IPS DF 6.9 (cell line): Measurements from ENCODE around the gene MYB.

Source experiments
- DNase-seq: peaks from one replicate; pipeline ENCODE4 v3.0.0-alpha.2; 2013; ENCODE audit warnings: low read depth, low spot score
- H3K27ac ChIP-seq: one replicate; pipeline ENCODE4 v1.5.1; 2013; ENCODE audit warnings: low read length, control low read depth
- H3K27me3 ChIP-seq: 2 replicates; pipeline ENCODE4 v1.6.1; 2013; ENCODE audit warnings: mild to moderate bottlenecking, low read length; ENCODE audit not compliant: control insufficient read depth, insufficient read depth
- H3K36me3 ChIP-seq: 2 replicates; pipeline ENCODE4 v1.6.1; 2013; ENCODE audit warnings: low read length; ENCODE audit not compliant: control insufficient read depth, insufficient read depth
- H3K4me1 ChIP-seq: 2 replicates; pipeline ENCODE4 v1.6.1; 2013; ENCODE audit warnings: low read length; ENCODE audit not compliant: control insufficient read depth, insufficient read depth
- H3K4me3 ChIP-seq: 2 replicates; pipeline ENCODE4 v1.5.1; 2013; ENCODE audit warnings: mild to moderate bottlenecking, low read length
- H3K9me3 ChIP-seq: 2 replicates; pipeline ENCODE4 v1.6.1; 2013; ENCODE audit warnings: low read length, inconsistent platforms; ENCODE audit not compliant: control insufficient read depth, insufficient read depth
- WGBS: extraction: QIAGEN DNeasy Blood & Tissue Kit; methylation state at CpG from one replicate; pipeline ENCODE4 v1.1.7; 2013; ENCODE audit warnings: mixed read lengths, missing lambda C conversion rate; ENCODE audit not compliant: insufficient read length, insufficient coverage; 5-methylcytosine and 5-hydroxymethylcytosine counted together

MYB gene

DNA sequence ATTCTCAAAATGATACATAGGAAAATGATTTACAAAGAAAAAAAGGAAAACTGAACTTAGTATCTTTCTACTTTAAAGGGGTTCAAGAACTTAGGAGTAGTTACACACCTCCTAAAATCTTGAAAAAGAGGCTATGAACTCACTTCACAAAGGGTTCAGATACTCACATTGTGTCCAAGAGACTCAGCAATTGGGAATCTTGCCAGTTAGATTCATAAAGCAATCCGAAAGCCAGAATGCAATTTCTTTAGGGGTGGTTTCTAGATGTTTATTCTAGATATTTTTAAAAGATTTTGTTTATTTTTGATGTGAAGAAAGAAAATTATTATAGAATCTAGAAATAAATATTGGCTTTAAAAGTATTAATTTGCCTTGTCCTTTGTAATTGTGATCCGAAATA lies 1.7 kb upstream of the MYB start:
- no peaks in the 10 kb centered on the region for H3K36me3 ChIP-seq
- H3K9me3 ChIP-seq = no peaks in the 10 kb centered on the region
- no peak overlapping the region for H3K27ac ChIP-seq
- no peak overlapping the region for H3K4me3 ChIP-seq
- DNase-seq = no peak
- H3K4me1 ChIP-seq = no peaks in the 10 kb centered on the region
- peaks cover 8% of the 10 kb centered on the region; the same call in 1 of the 2 replicates for H3K27me3 ChIP-seq
- WGBS = no CpG with 5 or more reads among the region's 2 CpGs

DNA sequence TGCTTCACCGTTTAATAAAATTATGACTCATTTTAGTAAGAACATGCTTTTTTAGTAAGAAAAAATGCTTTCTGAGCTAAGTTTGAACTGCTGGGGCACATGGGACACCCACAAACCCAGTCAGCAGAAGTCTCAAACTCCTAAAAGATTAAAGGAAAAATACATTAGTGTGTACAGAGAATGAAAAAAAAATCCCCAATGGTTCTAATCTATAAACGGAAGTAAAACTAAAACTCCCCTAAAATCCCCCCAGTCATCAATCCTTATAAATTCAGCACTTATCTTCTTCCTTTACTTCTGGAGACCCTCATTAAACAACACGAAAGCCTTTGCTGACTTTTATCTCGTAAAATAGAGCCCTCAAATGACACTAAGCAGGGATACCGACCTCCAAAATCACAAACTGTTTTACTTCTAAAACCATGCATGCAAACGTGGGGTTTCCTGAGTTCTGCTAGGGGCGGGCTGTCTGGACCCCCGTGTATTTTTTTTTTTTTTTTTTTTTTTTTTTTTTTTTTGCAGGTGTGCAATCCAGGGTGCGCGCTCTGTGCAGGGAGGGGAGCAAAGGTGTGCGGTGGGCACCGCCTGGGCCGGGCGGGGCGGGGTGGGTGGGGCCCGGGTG lies 1.1 kb upstream of the MYB start:
- Histone ChIP-seq H3K4me1 (no peaks in the 10 kb centered on the region), H3K9me3 (no peaks in the 10 kb centered on the region), H3K27me3 (peaks cover 8% of the 10 kb centered on the region; the same call in 1 of the 2 replicates), H3K36me3 (no peaks in the 10 kb centered on the region), H3K27ac (no peak overlapping the region), H3K4me3 (peak overlapping the region; percentile 75; the same call in 1 of the 2 replicates)
- no CpG with 5 or more reads among the region's 16 CpGs for WGBS
- DNase-seq = no peak

DNA sequence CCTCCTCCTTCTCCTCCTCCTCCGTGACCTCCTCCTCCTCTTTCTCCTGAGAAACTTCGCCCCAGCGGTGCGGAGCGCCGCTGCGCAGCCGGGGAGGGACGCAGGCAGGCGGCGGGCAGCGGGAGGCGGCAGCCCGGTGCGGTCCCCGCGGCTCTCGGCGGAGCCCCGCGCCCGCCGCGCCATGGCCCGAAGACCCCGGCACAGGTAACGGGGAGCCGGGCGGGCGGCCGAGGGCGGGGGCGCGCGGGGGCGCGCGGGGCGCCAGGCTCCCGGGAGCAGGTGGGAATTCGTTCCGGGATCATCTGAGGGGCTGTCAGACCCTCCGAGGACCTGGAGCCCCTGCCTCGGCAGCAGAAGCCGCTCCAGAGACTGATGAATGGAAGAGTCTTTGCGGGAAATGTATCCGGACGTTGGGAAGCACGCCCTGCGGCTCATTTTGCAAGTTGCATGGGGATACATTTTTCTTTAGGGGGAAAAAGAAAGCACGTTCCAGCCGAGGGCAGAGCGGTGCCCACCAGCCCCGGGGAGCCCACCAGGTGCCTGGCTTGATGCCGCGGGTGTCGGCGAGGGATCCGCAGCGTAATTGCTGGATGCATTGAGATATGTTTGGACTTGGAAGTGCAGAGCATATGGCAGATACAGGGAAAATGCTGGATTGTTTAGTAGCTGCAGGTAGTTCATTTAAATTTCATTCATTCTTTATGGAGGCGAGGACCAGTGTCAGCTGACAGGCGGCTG lies 394 bp downstream of the MYB start:
- WGBS = no CpG with 5 or more reads among the region's 62 CpGs
- no peak for DNase-seq
- H3K9me3 ChIP-seq = no peaks in the 10 kb centered on the region
- no peaks in the 10 kb centered on the region for H3K36me3 ChIP-seq
- peaks cover 8% of the 10 kb centered on the region; the same call in 1 of the 2 replicates for H3K27me3 ChIP-seq
- no peak overlapping the region for H3K27ac ChIP-seq
- peak overlapping the region; percentile 75 for H3K4me3 ChIP-seq
- no peaks in the 10 kb centered on the region for H3K4me1 ChIP-seq

DNA sequence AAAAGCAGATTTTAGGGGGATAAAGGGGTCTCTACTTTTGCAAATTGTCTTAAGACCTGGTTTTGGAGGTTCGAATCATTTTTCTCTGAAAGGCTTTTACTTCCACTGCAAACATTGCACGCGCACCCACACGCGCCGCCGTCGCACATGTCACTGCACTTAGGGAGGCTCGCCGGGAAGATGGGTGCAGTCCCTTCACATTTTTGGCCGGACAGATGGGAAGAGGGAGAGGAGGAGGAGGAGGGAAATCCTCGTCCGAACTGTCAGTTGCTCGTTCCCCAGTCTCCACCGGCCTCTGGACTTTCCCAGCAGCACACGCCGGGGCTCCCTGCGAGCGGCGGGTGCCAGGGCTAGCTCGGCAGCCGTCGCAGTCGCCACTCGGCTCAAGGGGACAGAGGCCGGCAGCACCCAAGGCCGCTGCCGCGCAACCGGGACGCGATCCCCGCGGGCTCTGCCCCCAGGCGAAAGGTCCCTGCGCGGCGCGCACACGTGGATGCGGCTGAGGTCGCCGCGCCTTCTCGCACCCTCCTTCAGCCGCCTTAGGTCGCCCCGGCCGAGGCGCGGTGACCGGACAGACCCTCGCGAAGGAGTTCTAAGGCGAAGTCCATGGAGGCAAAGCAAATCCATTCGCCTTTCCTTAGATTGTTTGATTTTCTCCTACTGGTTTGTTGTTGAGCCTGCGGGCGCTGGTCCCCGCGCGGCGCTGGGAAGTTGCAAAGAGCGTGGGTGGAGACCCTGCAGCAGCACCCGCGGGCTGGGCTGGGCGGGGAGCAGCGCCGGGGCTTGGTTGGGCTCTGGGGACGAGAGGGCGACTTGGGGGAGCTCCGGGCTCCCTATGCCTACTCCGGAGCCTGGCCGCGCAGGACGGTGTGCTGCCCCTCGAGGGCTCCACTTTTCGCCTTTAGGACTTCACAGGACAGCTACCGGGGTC lies 1.2 kb downstream of the MYB start:
- no CpG with 5 or more reads among the region's 78 CpGs for WGBS
- Histone ChIP-seq H3K27ac (no peak overlapping the region), H3K4me1 (no peaks in the 10 kb centered on the region), H3K9me3 (no peaks in the 10 kb centered on the region), H3K4me3 (peak overlapping the region; percentile 75), H3K27me3 (peaks cover 8% of the 10 kb centered on the region; the same call in 1 of the 2 replicates), H3K36me3 (no peaks in the 10 kb centered on the region)
- no peak for DNase-seq

DNA sequence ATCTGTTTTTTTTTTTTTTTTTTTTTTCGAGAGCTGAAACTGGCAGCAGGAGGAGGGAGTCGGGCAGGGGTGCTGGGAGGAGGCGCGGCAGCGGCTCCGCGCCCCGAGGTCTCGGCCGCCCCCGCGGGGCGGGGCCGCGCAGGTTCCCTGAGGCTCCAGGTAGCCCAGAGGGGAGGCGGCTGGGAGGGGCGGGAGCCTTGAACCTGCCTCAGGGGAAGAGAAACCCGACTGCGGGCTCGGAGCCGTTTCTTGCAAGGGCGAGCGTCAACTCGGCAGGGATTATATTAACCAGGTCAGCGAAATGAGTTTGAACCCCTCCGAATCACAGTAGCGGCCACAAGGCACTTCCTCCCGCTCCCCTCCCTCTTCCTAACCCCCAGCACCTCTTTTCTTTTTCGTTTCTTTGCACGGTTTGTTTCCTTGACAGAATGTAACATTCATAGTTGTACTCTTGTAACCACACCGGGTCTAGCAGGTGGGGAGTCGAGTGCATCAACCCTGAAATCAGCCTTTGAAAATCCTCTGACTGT lies 2.0 kb downstream of the MYB start:
- Histone ChIP-seq H3K9me3 (no peaks in the 10 kb centered on the region), H3K27ac (no peak overlapping the region), H3K36me3 (no peaks in the 10 kb centered on the region), H3K4me3 (peak overlapping the region; percentile 75; the same call in 1 of the 2 replicates), H3K27me3 (peaks cover 8% of the 10 kb centered on the region; the same call in 1 of the 2 replicates), H3K4me1 (no peaks in the 10 kb centered on the region)
- WGBS = no CpG with 5 or more reads among the region's 32 CpGs
- DNase-seq = no peak

DNA sequence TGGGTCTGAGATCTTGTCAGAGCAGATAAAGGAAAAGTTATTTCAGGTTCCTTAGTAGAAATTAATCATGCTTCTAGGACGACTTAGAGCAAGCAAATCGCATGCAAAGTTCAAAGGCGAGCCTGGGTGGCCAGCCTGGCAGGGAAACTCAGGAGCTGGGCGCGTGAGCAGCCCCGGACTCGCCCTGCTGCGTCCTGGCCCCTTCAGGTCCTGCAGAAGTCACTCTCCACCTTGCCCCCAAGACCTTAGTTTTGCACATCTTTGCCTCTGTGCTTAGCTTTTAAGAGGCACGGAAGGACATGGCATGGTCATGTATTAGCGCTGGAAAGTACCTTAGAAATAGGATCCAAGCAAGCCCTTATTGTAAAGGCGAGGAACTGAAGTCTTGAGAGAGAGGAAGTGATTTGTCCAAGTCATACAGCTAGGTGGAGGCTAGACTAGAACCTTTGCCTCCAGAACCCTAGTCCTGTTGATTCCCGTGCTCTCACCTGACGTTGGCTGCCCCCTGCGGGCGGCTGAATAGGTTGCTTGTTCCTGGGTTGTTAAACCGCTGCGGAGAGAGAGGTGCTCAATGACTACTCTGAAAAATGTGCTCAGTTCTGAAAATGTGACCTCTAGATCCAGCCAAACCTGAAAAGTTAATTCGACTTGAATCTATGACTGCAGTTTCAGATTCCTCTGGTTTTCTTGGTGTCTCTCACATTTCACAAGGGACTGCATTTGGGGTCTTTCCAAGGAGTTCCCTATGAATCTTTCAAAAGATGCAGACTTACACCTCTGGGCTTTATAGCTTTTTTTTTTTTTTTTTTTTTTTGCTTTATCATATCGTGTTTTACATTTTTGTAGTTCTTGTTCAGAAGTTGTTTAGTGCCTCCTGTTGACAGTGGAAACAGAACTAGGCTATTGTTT lies 2.7 kb downstream of the MYB start:
- DNase-seq = peak; percentile 75
- Histone ChIP-seq H3K36me3 (no peaks in the 10 kb centered on the region), H3K27me3 (peaks cover 8% of the 10 kb centered on the region; the same call in 1 of the 2 replicates), H3K27ac (no peak overlapping the region), H3K4me3 (peak overlapping the region; percentile 75; the same call in 1 of the 2 replicates), H3K9me3 (no peaks in the 10 kb centered on the region), H3K4me1 (no peaks in the 10 kb centered on the region)
- no CpG with 5 or more reads among the region's 19 CpGs for WGBS

DNA sequence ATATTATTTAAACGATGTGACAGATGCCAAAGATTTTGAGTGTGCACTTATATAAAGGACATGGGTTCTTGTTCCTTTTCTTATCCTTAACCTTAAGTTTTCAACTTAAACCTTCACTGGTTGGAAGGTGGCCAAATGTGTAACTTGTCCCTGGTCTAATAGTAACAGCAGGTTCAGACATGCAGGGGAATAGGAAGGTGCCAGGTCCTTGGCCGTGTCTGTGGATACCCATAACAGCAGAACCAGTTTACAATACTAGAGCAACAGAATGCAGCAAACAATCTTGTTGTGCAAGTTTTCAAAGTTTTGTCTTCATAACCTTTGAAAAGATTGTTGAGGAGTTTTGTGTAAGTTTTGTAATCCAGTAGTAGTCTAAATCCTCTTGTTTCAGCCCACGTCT lies 4.4 kb downstream of the MYB start:
- Histone ChIP-seq H3K9me3 (no peaks in the 10 kb centered on the region), H3K27me3 (peaks cover 8% of the 10 kb centered on the region), H3K27ac (no peak overlapping the region), H3K4me1 (no peaks in the 10 kb centered on the region), H3K36me3 (no peaks in the 10 kb centered on the region), H3K4me3 (no peak overlapping the region)
- WGBS = 100% methylated on average over 1 of the region's 3 CpGs
- no peak for DNase-seq

DNA sequence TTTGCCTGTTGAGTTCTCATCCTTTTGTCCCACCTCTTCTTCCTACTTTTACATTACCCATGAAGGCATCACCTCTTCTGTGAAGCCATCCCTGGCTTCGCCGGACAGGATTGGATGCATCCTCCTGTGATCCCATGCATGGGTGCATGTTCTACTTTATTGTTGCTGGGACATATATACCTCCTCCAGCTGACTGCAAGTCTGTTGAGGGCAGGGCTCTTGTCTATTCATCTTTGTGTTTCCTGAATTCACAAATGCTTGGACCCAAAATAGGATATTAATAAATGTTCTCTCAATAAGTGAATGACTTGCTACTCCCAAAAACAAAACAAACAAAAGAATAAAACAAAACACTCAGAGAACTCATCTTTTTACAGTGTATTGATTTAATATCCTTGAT lies 5.1 kb downstream of the MYB start:
- no peak overlapping the region for H3K27ac ChIP-seq
- DNase-seq = no peak
- no CpG with 5 or more reads among the region's 2 CpGs for WGBS
- H3K9me3 ChIP-seq = no peaks in the 10 kb centered on the region
- H3K4me1 ChIP-seq = no peaks in the 10 kb centered on the region
- no peak overlapping the region for H3K4me3 ChIP-seq
- H3K36me3 ChIP-seq = no peaks in the 10 kb centered on the region
- peaks cover 8% of the 10 kb centered on the region for H3K27me3 ChIP-seq

DNA sequence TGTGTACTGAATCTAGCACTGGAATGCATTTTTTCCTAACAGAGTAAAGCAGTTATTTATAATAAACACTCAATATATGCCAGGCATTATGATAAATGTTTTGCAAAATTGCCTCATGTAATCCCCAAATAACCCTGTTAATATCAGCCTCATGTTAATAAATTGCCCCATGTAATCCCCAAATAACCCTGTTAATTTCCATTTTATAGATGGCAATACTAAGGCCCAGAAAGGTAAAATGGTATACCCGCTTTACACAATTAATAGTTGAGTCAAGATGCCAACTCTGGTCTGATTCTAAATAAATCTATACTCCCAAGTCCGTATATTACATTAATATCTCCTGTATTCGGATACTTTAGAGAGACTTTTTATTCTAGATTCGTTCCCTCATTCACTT lies 6.3 kb downstream of the MYB start:
- H3K27me3 ChIP-seq = peaks cover 4% of the 10 kb centered on the region
- H3K4me3 ChIP-seq = no peak overlapping the region
- H3K4me1 ChIP-seq = no peaks in the 10 kb centered on the region
- H3K36me3 ChIP-seq = no peaks in the 10 kb centered on the region
- no CpG with 5 or more reads among the region's 4 CpGs for WGBS
- no peak overlapping the region for H3K27ac ChIP-seq
- H3K9me3 ChIP-seq = no peaks in the 10 kb centered on the region
- no peak for DNase-seq
